ENCODE results near the gene IER5.

DNA sequence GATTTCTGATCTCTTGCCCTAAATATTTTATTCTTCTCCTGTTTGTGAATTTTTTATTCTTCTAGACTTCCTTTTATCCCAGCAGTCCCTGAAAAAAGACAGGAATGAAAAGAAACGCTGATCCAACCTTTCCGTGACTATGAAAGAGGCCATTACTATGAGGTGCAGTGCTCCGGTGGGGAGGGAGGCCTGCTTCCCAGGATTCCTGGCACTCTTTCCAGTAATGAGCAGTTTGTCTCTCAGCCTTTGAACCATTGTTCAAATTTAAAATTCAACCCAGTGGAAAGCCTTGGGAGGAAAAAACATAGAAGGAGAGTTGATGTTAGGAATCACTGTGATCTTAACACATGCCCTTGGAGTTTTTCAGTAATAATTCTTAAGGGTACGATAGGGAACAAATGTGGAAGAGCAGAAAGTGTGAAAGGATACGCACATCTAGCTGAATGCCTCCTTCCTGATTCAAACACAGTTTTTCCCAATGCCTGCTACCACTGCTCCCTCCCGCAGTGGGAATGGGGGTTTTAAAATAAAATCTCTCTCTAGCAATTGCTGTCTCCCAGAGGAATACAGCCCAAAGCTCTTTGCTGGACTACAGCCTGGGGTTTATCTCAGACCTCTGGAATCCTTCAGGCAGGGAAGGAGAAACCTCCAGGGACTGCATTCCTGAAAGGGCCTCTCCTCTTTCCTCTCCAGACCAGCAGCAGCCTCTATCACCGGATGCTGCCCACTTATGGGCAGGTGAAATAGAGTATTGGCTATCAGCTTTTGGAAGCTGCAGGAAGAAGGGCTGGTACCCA lies 6.1 kb downstream of the IER5 start:
- TF ChIP-seq, protein P1, sequence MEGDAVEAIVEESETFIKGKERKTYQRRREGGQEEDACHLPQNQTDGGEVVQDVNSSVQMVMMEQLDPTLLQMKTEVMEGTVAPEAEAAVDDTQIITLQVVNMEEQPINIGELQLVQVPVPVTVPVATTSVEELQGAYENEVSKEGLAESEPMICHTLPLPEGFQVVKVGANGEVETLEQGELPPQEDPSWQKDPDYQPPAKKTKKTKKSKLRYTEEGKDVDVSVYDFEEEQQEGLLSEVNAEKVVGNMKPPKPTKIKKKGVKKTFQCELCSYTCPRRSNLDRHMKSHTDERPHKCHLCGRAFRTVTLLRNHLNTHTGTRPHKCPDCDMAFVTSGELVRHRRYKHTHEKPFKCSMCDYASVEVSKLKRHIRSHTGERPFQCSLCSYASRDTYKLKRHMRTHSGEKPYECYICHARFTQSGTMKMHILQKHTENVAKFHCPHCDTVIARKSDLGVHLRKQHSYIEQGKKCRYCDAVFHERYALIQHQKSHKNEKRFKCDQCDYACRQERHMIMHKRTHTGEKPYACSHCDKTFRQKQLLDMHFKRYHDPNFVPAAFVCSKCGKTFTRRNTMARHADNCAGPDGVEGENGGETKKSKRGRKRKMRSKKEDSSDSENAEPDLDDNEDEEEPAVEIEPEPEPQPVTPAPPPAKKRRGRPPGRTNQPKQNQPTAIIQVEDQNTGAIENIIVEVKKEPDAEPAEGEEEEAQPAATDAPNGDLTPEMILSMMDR (IDR thresholded peaks at IDR 0.05; ENCODE audit: poor library complexity, severe bottlenecking), result no peak
- TF ChIP-seq EZH2 (IDR thresholded peaks at IDR 0.05; ENCODE audit: borderline replicate concordance, insufficient read depth, low read length, poor library complexity, severe bottlenecking) (no peak), EP300 (conservative IDR thresholded peaks at IDR 0.05; ENCODE audit: poor library complexity, severe bottlenecking) (no peak), RAD21 (conservative IDR thresholded peaks at IDR 0.05) (no peak), SMC3 (conservative IDR thresholded peaks at IDR 0.05; ENCODE audit: poor library complexity) (no peak)
